Calu3 (cell line): ENCODE results near the gene CDK4. TPM values are rescaled to one million over a fixed set of nuclear protein-coding genes. Genes with fewer than 3 reads are reported as not detected.

ENCODE experiments used
- BruUV-seq: library from RNA; stranded (reverse); fragments of 400-500 nt; replicated peaks from 2 replicates; lab custom pipeline; 2021; lab: Mats Ljungman, UMichigan
- CTCF ChIA-PET: fragments of 300-600 bp; sonication (Branson Sonifier 250); formaldehyde crosslinking; loops from one replicate; lab custom pipeline; 2022; ENCODE audit warnings: antibody characterized with exemption; lab: Charles Lee
- DNase-seq: peaks from one replicate; pipeline ENCODE4 v3.0.0; 2022
- H3K27ac Mint-ChIP-seq: one replicate; pipeline ENCODE4 v1.8.0; 2022; ENCODE audit warnings: mixed read lengths; ENCODE audit not compliant: unreplicated experiment
- H3K27me3 Mint-ChIP-seq: one replicate; pipeline ENCODE4 v1.8.0; 2022; ENCODE audit warnings: mixed read lengths; ENCODE audit not compliant: unreplicated experiment
- H3K36me3 Mint-ChIP-seq: one replicate; pipeline ENCODE4 v1.8.0; 2022; ENCODE audit warnings: mild to moderate bottlenecking, moderate library complexity, mixed read lengths; ENCODE audit not compliant: insufficient read depth, unreplicated experiment
- H3K4me1 Mint-ChIP-seq: one replicate; pipeline ENCODE4 v1.8.0; 2022; ENCODE audit warnings: mild to moderate bottlenecking, low read depth, mixed read lengths; ENCODE audit not compliant: unreplicated experiment
- H3K4me3 Mint-ChIP-seq: one replicate; pipeline ENCODE4 v1.8.0; 2022; ENCODE audit warnings: mild to moderate bottlenecking, low read depth, moderate library complexity, mixed read lengths; ENCODE audit not compliant: unreplicated experiment
- H3K9me3 Mint-ChIP-seq: one replicate; pipeline ENCODE4 v1.8.0; 2022; ENCODE audit warnings: low read depth, mixed read lengths; ENCODE audit not compliant: unreplicated experiment
- intact Hi-C: fragments of 100-400 bp; cut with micrococcal nuclease; formaldehyde crosslinking; loops from one replicate; pipeline ENCODE4 v1.10.0; 2022; ENCODE audit not compliant: unreplicated experiment
- total RNA-seq: library from RNA; stranded (reverse); gene quantifications from 2 replicates; pipeline ENCODE4 v1.2.3, GENCODE V29; 2022
- TF ChIP-seq, protein P1 (sequence below): fragments of 200-600 bp; IDR thresholded peaks from one replicate; pipeline ENCODE4 v1.8.0; 2022; ENCODE audit warnings: antibody characterized with exemption; ENCODE audit not compliant: unreplicated experiment

Gene CDK4
- total RNA-seq, 1 experiment from 2014 or later: 188 TPM

DNA sequence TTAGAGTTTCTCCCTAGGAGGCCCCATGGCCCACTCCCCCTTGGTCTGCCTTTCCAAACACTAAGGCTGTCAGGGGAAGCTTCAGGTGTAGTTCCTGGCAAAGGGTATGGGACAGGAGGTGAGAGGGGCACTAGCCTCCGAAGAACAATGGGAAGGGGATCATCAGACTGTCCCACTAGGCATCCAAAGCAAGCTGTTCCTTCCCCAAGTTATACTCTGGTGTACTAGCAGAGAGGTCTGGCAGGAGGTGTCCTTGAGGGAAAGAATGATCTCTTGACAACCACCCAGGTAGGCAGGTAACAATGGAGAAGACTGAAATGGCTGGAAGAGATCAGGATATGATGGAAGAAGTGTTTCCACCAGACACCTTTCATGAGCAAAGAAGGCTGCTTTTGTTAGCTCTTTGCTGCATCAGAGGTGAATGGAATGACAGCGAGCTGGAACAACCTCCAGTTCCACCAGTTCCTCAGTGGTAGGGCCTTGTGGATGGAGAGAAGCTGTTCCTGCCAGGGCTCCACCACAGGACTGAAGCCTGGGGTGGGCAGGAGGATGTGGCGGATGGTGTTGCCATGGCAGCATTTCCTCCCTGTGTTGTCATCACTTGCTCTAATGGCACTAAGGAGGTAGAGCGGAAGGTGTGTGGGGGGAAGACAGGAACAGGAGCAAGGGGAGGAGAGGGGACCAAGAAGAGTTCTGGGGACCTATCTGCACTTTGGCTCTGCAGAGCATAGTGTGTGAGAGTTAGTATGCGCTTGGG lies 11.3 kb downstream of the CDK4 start:
- Mint-ChIP-seq H3K27me3 (peaks cover 59% of the 10 kb centered on the region), H3K9me3 (no peaks in the 10 kb centered on the region), H3K4me1 (peaks cover 42% of the 10 kb centered on the region), H3K4me3 (no peak overlapping the region), H3K36me3 (peaks cover 19% of the 10 kb centered on the region), H3K27ac (no peak overlapping the region)
- no peak for DNase-seq
- intact Hi-C loops: no loop called here
- TF ChIP-seq, protein P1, sequence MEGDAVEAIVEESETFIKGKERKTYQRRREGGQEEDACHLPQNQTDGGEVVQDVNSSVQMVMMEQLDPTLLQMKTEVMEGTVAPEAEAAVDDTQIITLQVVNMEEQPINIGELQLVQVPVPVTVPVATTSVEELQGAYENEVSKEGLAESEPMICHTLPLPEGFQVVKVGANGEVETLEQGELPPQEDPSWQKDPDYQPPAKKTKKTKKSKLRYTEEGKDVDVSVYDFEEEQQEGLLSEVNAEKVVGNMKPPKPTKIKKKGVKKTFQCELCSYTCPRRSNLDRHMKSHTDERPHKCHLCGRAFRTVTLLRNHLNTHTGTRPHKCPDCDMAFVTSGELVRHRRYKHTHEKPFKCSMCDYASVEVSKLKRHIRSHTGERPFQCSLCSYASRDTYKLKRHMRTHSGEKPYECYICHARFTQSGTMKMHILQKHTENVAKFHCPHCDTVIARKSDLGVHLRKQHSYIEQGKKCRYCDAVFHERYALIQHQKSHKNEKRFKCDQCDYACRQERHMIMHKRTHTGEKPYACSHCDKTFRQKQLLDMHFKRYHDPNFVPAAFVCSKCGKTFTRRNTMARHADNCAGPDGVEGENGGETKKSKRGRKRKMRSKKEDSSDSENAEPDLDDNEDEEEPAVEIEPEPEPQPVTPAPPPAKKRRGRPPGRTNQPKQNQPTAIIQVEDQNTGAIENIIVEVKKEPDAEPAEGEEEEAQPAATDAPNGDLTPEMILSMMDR: no peak
- CTCF ChIA-PET: interaction anchor here (0.9 kb wide), 1 partner anchor 9 kb away, joined by 3 read pairs; no protein-coding TSS in a partner anchor
- BruUV-seq: no TSS peak

DNA sequence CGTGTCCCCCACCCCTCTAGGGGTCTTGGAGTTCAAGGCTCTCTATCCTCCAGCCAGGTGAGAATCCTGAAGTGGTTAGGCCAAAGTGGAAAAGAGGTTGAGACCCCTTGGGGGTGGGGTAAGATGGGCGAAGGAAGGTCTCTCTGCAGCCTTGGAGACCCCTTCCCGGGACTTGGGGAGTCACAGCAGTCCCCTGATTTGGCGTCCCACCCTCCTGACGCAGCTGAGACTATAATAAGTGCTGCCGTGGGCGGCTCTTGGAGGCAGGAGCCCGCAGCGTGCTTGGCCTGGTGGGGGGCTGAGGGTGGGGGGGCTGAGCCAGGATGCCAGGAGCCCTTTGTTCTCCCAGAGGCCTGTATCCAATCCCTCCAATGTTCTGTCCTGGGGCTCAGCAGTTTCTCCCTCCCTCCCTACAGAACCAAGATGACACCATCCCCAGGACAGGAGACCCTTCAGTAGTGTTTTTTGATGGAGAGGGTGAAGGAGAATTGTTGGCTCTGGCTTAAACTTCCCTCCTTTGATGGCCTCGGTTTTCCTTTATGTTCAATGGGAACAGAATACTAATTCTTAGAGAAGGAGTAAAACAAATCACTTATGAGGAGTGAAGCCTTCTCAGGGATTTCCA lies 12.1 kb downstream of the CDK4 start:
- TF ChIP-seq, protein P1: no peak
- H3K27ac Mint-ChIP-seq: no peak overlapping the region
- peaks cover 11% of the 10 kb centered on the region for H3K36me3 Mint-ChIP-seq
- no TSS peak for BruUV-seq
- peaks cover 67% of the 10 kb centered on the region for H3K27me3 Mint-ChIP-seq
- CTCF ChIA-PET: interaction anchor here (0.9 kb wide), 1 partner anchor 9 kb away, joined by 3 read pairs; no protein-coding TSS in a partner anchor
- H3K4me1 Mint-ChIP-seq: peaks cover 41% of the 10 kb centered on the region
- H3K4me3 Mint-ChIP-seq: no peak overlapping the region
- intact Hi-C loops: no loop called here
- no peaks in the 10 kb centered on the region for H3K9me3 Mint-ChIP-seq
- DNase-seq: no peak

DNA sequence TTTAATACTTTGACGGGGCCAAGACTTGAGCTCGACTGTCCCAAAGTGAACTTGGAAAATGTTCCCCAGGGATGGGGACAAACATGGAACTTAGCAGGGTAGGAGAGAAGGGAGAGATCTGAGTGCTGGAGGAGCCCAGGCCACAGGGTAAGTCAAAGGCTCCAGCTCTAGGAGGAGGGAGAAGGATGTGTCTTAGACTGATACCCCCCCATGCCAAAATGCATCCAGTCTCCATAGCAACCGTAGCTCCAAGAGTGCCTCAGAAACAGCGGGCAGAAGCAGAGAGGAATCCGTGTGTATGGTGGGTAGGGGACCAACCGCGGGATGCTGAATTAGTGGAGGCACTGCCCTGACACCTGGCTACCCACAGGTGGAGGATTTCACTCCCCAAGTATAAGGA lies 12.7 kb downstream of the CDK4 start:
- CTCF ChIA-PET: interaction anchor here (0.6 kb wide), 1 partner anchor 58 kb away, joined by 3 read pairs; no protein-coding TSS in a partner anchor
- Mint-ChIP-seq H3K36me3 (peaks cover 5% of the 10 kb centered on the region), H3K4me3 (no peak overlapping the region), H3K4me1 (peaks cover 41% of the 10 kb centered on the region), H3K27me3 (peaks cover 74% of the 10 kb centered on the region), H3K9me3 (no peaks in the 10 kb centered on the region), H3K27ac (no peak overlapping the region)
- intact Hi-C loops: no loop called here
- TF ChIP-seq, protein P1: no peak
- no TSS peak for BruUV-seq
- DNase-seq: no peak

DNA sequence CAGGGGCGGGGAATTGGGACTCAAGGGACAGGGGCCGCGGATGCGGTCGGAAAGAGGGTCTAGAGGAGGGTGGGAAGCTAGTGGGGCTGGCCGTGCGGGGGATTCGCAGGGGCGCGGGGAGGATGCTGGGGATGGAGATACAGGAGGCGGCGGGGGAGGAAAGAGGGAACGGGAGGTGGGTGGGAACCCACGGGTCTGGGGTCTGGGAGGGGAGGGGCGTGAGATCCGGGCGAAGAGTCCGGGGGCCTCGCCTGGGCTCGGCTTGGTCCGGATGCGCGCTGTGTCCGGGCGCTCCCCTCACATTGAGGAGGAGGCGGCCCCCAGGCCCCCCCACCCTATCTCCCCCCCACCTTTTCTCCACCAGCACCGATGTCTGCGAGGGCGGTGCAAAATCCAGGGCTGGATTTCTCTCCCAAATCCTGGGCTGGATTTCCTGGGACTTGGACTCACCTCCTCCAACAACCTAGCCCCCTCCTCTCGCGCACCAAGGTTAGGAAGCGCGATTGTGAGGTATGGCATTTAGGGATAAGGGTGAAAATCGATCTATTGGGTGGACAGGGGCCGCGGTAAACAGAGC lies 13.4 kb downstream of the CDK4 start, which contains the start of gene AGAP2:
Gene AGAP2 (minus strand): TSS at position 82 of the 577 bp plus-strand sequence. CDS start 496 bp downstream, outside the sequence.
- peaks cover 35% of the 10 kb centered on the region for H3K4me1 Mint-ChIP-seq
- TF ChIP-seq, protein P1: no peak
- peaks cover 80% of the 10 kb centered on the region for H3K27me3 Mint-ChIP-seq
- no peak for DNase-seq
- no peak within 1 kb of the TSS for H3K27ac Mint-ChIP-seq
- intact Hi-C loops: no loop called here
- H3K9me3 Mint-ChIP-seq: no peaks in the 10 kb centered on the region
- BruUV-seq: no TSS peak
- H3K36me3 Mint-ChIP-seq: no peaks in the 10 kb centered on the region
- CTCF ChIA-PET: interaction anchor here (0.6 kb wide), 1 partner anchor 58 kb away, joined by 3 read pairs; no protein-coding TSS in a partner anchor
- no peak within 1 kb of the TSS for H3K4me3 Mint-ChIP-seq
